Testis (tissue), 2 donors: ENCODE data around the gene SIK3.

Experiments used
- CTCF ChIP-seq, 3 experiments: fragments of 450-650 bp in 2 of 3; fragments of 200-600 bp in 1 of 3; sonication (generic) in 1 of 3; IDR thresholded peaks; one replicate each; pipeline ENCODE4 v1.5.1; 2016 to 2019; ENCODE audit warnings: antibody characterized with exemption in 3 of 3, mild to moderate bottlenecking in 2 of 3, moderate library complexity in 1 of 3
- POLR2A ChIP-seq: fragments of 450-650 bp; IDR thresholded peaks from one replicate; pipeline ENCODE4 v1.6.1; 2017; ENCODE audit warnings: antibody characterized with exemption, mild to moderate bottlenecking, moderate library complexity

DNA sequence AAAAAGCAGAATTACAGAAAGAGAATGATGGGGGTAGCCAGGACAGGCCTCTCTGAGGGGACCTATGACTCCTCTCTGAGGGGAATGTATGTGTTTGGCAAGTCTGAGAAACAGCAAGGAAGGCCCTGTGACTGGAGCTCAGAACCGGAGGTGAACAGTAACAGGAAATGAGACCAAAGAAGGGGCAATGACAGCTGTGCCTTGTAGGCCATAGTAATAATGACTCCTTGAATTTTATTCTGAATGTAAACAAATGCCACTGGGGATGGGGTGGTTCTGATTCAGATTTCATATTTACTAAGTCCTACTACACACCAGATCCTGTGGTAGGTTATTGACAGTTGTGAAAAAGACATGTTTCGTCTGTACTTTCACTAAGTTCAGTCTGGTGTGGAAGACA lies 208.0 kb downstream of the SIK3 start:
- no peak for TF ChIP-seq CTCF (IDR thresholded peaks at IDR 0.05)
- no peak for TF ChIP-seq POLR2A
